Hepatocyte (in vitro differentiated cells): Measurements from ENCODE around the gene RPS15. TPM values are rescaled to one million over a fixed set of nuclear protein-coding genes. Genes with fewer than 3 reads are reported as not detected.

Source experiments
- DNase-seq: peaks from one replicate; pipeline ENCODE4 v3.0.0-alpha.2; 2016; ENCODE audit warnings: low spot score
- H2AFZ ChIP-seq: fragments of 200-600 bp; sonication (generic); 2 replicates; pipeline ENCODE4 v1.6.0; 2016; ENCODE audit warnings: antibody characterized with exemption, mild to moderate bottlenecking
- H3K27ac ChIP-seq: fragments of 200-600 bp; sonication (generic); 2 replicates; pipeline ENCODE4 v1.5.1; 2016; ENCODE audit warnings: mild to moderate bottlenecking
- H3K27me3 ChIP-seq: fragments of 200-600 bp; sonication (generic); 2 replicates; pipeline ENCODE4 v1.6.1; 2016
- H3K36me3 ChIP-seq: fragments of 200-600 bp; sonication (generic); replicated peaks from 2 replicates; pipeline ENCODE4 v1.5.1; 2016; ENCODE audit warnings: low read depth; ENCODE audit not compliant: insufficient read depth
- H3K4me1 ChIP-seq: fragments of 200-600 bp; sonication (generic); 2 replicates; pipeline ENCODE4 v1.5.1; 2016; ENCODE audit warnings: mild to moderate bottlenecking, moderate library complexity; ENCODE audit not compliant: insufficient read depth
- H3K4me2 ChIP-seq: fragments of 200-600 bp; sonication (generic); 2 replicates; pipeline ENCODE4 v1.6.0; 2016
- H3K4me3 ChIP-seq: fragments of 200-600 bp; sonication (generic); 2 replicates; pipeline ENCODE4 v1.5.1; 2016; ENCODE audit warnings: mild to moderate bottlenecking
- H3K79me2 ChIP-seq: fragments of 200-600 bp; sonication (generic); 2 replicates; pipeline ENCODE4 v1.6.0; 2017; ENCODE audit warnings: mild to moderate bottlenecking
- H3K9me2 ChIP-seq: fragments of 200-600 bp; sonication (generic); replicated peaks from 2 replicates; pipeline ENCODE4 v1.6.0; 2017; ENCODE audit warnings: mild to moderate bottlenecking; ENCODE audit not compliant: insufficient read depth
- H3K9me3 ChIP-seq: fragments of 200-600 bp; sonication (generic); 2 replicates; pipeline ENCODE4 v1.5.1; 2016; ENCODE audit warnings: low read depth, mild to moderate bottlenecking
- H4K20me1 ChIP-seq: fragments of 200-600 bp; sonication (generic); 2 replicates; pipeline ENCODE4 v1.6.0; 2016; ENCODE audit warnings: mild to moderate bottlenecking; ENCODE audit not compliant: insufficient read depth, poor library complexity, severe bottlenecking
- EZH2 ChIP-seq: fragments of 200-600 bp; sonication (generic); IDR thresholded peaks from 2 replicates; pipeline ENCODE4 v1.6.1; 2016; ENCODE audit warnings: antibody characterized with exemption, mild to moderate bottlenecking, borderline replicate concordance
- EZH2phosphoT487 ChIP-seq: fragments of 200-600 bp; sonication (generic); IDR thresholded peaks from one replicate; pipeline ENCODE4 v1.6.1; 2018; ENCODE audit warnings: antibody characterized with exemption, mild to moderate bottlenecking, low read depth, moderate library complexity; ENCODE audit not compliant: unreplicated experiment, severe bottlenecking
- WGBS: methylation state at CpG from one replicate; pipeline ENCODE4 v1.1.6; 2016; ENCODE audit warnings: low lambda C conversion rate; ENCODE audit errors: missing lambda C conversion rate; 5-methylcytosine and 5-hydroxymethylcytosine counted together
- polyA plus RNA-seq: library from polyadenylated mRNA; unstranded; fragments of >200 nt; fragmentation: Nextera tagmentation; extraction: Ambion mirVana; gene quantifications from 2 replicates; pipeline ENCODE4 v1.2.1, GENCODE V29; 2016
- total RNA-seq: library from RNA; depleted of rRNA; stranded (reverse); fragments of >200 nt; gene quantifications from 2 replicates; pipeline ENCODE4 v1.2.3, GENCODE V29; 2014
- TF ChIP-seq, protein P1 (sequence below): fragments of 200-600 bp; sonication (generic); IDR thresholded peaks from 2 replicates; pipeline ENCODE4 v1.5.1; 2016; ENCODE audit warnings: antibody characterized with exemption, mild to moderate bottlenecking; ENCODE audit not compliant: poor library complexity

The RPS15 gene
- total and polyA plus RNA-seq, 2 experiments from 2014 or later = 938 to 1,556 TPM

GRCh38 chr19:1481893-1482360 lies 43.7 kb downstream of the RPS15 start:
- Histone ChIP-seq H3K4me1 (peaks cover 11% of the 10 kb centered on the region), H3K27ac (no peak overlapping the region), H3K9me2 (no peaks in the 10 kb centered on the region), H3K4me3 (no peak overlapping the region), H4K20me1 (peaks cover 7% of the 10 kb centered on the region), H2AFZ (no peak overlapping the region), H3K4me2 (no peak overlapping the region), H3K79me2 (peaks cover 20% of the 10 kb centered on the region), H3K27me3 (no peaks in the 10 kb centered on the region), H3K9me3 (no peaks in the 10 kb centered on the region), H3K36me3 (no peaks in the 10 kb centered on the region)
- no peak for DNase-seq
- 93% methylated on average over 26 of the region's 36 CpGs for WGBS
- TF ChIP-seq EZH2phosphoT487 (no peak), EZH2 (no peak)
- TF ChIP-seq, protein P1, sequence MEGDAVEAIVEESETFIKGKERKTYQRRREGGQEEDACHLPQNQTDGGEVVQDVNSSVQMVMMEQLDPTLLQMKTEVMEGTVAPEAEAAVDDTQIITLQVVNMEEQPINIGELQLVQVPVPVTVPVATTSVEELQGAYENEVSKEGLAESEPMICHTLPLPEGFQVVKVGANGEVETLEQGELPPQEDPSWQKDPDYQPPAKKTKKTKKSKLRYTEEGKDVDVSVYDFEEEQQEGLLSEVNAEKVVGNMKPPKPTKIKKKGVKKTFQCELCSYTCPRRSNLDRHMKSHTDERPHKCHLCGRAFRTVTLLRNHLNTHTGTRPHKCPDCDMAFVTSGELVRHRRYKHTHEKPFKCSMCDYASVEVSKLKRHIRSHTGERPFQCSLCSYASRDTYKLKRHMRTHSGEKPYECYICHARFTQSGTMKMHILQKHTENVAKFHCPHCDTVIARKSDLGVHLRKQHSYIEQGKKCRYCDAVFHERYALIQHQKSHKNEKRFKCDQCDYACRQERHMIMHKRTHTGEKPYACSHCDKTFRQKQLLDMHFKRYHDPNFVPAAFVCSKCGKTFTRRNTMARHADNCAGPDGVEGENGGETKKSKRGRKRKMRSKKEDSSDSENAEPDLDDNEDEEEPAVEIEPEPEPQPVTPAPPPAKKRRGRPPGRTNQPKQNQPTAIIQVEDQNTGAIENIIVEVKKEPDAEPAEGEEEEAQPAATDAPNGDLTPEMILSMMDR = no peak

- H3K27ac ChIP-seq = no peak overlapping the region
- WGBS = 93% methylated on average over 29 of the region's 37 CpGs
- no peak overlapping the region for H3K4me3 ChIP-seq
- peaks cover 9% of the 10 kb centered on the region for H3K4me1 ChIP-seq
- H3K36me3 ChIP-seq = no peaks in the 10 kb centered on the region
- no peaks in the 10 kb centered on the region for H3K27me3 ChIP-seq
- TF ChIP-seq EZH2 = no peak
- TF ChIP-seq EZH2phosphoT487 = no peak
- TF ChIP-seq, protein P1 = no peak
- no peak overlapping the region for H2AFZ ChIP-seq
- H4K20me1 ChIP-seq = peaks cover 2% of the 10 kb centered on the region
- H3K9me3 ChIP-seq = no peaks in the 10 kb centered on the region
- H3K4me2 ChIP-seq = no peak overlapping the region
- no peaks in the 10 kb centered on the region for H3K9me2 ChIP-seq
- H3K79me2 ChIP-seq = peaks cover 14% of the 10 kb centered on the region
- DNase-seq = no peak
Measured at GRCh38 chr19:1482361-1483130, 44.4 kb downstream of the RPS15 start.

DNA sequence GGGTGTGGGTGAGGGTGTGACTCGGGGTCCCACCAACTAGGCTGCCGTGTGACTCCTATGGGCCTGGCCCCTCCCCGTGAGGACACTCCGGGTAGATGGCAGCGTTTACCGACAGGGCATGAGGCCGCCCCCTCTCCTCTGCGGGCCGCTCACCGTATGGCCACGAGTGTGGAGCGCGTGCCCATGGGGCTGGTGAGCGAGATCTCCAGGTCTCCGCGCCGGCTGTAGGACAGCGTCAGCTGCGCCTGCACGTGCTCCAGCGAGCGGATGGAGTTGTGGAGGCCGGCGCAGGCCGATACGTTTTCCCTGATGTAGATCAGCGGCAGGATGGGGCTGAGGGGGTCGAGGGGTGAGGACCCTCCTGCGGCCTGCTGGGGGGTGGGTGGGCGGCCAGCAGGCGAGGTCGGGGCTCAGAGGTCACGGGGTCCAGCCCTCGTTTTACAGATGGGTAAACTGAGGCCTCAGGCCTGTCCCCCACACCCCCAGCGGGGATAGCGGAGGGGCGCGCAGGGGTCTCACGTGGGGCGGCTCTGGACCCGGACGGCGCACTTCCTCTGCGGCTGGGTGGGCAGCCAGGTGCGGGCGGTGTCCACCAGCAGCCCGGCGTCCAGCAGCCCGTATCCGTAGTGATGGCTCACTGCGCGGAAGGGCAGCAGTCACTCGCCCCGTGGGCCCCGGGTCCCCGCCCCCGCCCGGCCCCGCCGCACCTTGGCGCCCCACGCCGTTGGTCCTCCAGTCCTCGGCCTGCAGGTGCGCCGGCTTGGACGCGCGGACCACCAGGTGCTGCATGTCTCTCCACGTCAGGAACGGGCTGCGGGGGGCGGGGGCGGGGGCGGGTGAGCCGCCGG lies 45.2 kb downstream of the RPS15 start:
- Histone ChIP-seq H3K36me3 (no peaks in the 10 kb centered on the region), H3K4me1 (peaks cover under 1% of the 10 kb centered on the region), H2AFZ (no peak overlapping the region), H3K27me3 (no peaks in the 10 kb centered on the region), H3K4me3 (no peak overlapping the region), H3K9me2 (no peaks in the 10 kb centered on the region), H4K20me1 (no peaks in the 10 kb centered on the region), H3K79me2 (peaks cover 6% of the 10 kb centered on the region), H3K27ac (no peak overlapping the region), H3K4me2 (no peak overlapping the region), H3K9me3 (no peaks in the 10 kb centered on the region)
- WGBS = 96% methylated on average over 28 of the region's 77 CpGs
- TF ChIP-seq, protein P1 = no peak
- no peak for TF ChIP-seq EZH2
- no peak for TF ChIP-seq EZH2phosphoT487
- no peak for DNase-seq
